Lower lobe of right lung (tissue), 2 donors: Measurements from ENCODE around the gene PERCC1. TPM values are rescaled to one million over a fixed set of nuclear protein-coding genes. Genes with fewer than 3 reads are reported as not detected.
A peak's percentile ranks its signal among the peaks of the same experiment; 100 is the strongest.

Experiments
- ATAC-seq, 2 donors: fragments of 200-7000 bp; cut with Tn5 transposase; one replicate each; pipeline ENCODE4 v1.9.1; 2020 to 2022; ENCODE audit warnings: mild to moderate bottlenecking in 2 of 2, moderate library complexity in 2 of 2
- DNase-seq: peaks from one replicate; pipeline ENCODE4 v3.0.0-alpha.2; 2020
- H3K27ac ChIP-seq: fragments of 200-600 bp; one replicate; pipeline ENCODE4 v1.8.0; 2022
- H3K27me3 ChIP-seq: fragments of 200-600 bp; one replicate; pipeline ENCODE4 v1.8.0; 2022; ENCODE audit warnings: low read depth
- H3K36me3 ChIP-seq: fragments of 200-600 bp; one replicate; pipeline ENCODE4 v1.8.0; 2022; ENCODE audit warnings: mild to moderate bottlenecking
- H3K4me1 ChIP-seq: fragments of 200-600 bp; one replicate; pipeline ENCODE4 v1.8.0; 2022
- H3K4me3 ChIP-seq: fragments of 200-600 bp; one replicate; pipeline ENCODE4 v1.8.0; 2022; ENCODE audit warnings: mild to moderate bottlenecking
- H3K9me3 ChIP-seq: fragments of 200-600 bp; one replicate; pipeline ENCODE4 v1.8.0; 2022
- CTCF ChIP-seq: fragments of 200-600 bp; IDR thresholded peaks from one replicate; pipeline ENCODE4 v1.8.0; 2022; ENCODE audit warnings: antibody characterized with exemption, mild to moderate bottlenecking
- intact Hi-C: fragments of 100-400 bp; cut with DNase I; formaldehyde crosslinking; loops from one replicate; pipeline ENCODE4 v1.11.0; 2022
- total RNA-seq: library from RNA; stranded (reverse); fragmentation: NEBNext Ultra II Directional; extraction: Animal tissue kit (Norgen Biotek cat#: 25700); gene quantifications from one replicate; pipeline ENCODE4 v1.2.1, GENCODE V29; 2021
- donor health status: DM: no; HTN: yes; CAD: no; lungs with severe emphysema.

Gene PERCC1
- total RNA-seq, 1 donor from 2014 or later: not detected

DNA sequence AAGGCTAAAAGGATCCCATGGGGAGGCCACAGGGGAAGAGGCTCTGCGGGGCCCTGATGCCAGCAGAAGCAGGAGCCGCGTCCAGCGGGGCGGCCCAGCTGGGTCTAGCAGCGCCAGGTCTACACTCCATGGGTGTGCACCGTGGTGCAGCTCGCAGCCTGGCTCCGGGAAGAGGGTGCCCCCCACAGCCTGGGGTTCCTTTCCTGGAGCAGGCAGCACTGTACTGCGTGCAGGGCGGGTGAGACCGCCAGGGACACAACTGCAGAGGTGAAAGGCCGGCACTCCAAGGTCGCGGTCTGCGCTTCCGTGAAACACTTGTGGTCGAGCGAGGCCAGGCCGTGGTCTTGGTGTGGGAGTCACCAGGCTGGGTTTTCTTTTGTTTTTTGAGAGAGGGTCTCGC, 20.0 kb downstream of the PERCC1 start:
- Histone ChIP-seq H3K4me3 (no peak overlapping the region), H3K36me3 (peaks cover 100% of the 10 kb centered on the region), H3K4me1 (no peaks in the 10 kb centered on the region), H3K27me3 (no peaks in the 10 kb centered on the region), H3K9me3 (no peaks in the 10 kb centered on the region), H3K27ac (no peak overlapping the region)
- intact Hi-C loops: no loop called here
- ATAC-seq: no peak
- TF ChIP-seq CTCF: no peak
- no peak for DNase-seq

GRCh38 chr16:1451702-1452392, 21.0 kb downstream of the PERCC1 start:
- ATAC-seq (no peak), DNase-seq (no peak)
- no peak overlapping the region for H3K27ac ChIP-seq
- intact Hi-C loops: no loop called here
- no peaks in the 10 kb centered on the region for H3K27me3 ChIP-seq
- H3K36me3 ChIP-seq: peaks cover 100% of the 10 kb centered on the region
- no peaks in the 10 kb centered on the region for H3K4me1 ChIP-seq
- no peaks in the 10 kb centered on the region for H3K9me3 ChIP-seq
- no peak overlapping the region for H3K4me3 ChIP-seq
- TF ChIP-seq CTCF: no peak

GRCh38 chr16:1452530-1452929, 21.7 kb downstream of the PERCC1 start:
- Histone ChIP-seq H3K36me3 (peaks cover 100% of the 10 kb centered on the region), H3K9me3 (no peaks in the 10 kb centered on the region), H3K27ac (no peak overlapping the region), H3K4me3 (no peak overlapping the region), H3K27me3 (no peaks in the 10 kb centered on the region), H3K4me1 (no peaks in the 10 kb centered on the region)
- intact Hi-C loops: no loop called here
- no peak for TF ChIP-seq CTCF
- ATAC-seq: peak in 1 of 2 donors; percentile 8
- no peak for DNase-seq

GRCh38 chr16:1453316-1453715, 22.4 kb downstream of the PERCC1 start:
- Histone ChIP-seq H3K4me1 (no peaks in the 10 kb centered on the region), H3K27ac (no peak overlapping the region), H3K9me3 (no peaks in the 10 kb centered on the region), H3K4me3 (no peak overlapping the region), H3K36me3 (peaks cover 100% of the 10 kb centered on the region), H3K27me3 (no peaks in the 10 kb centered on the region)
- intact Hi-C loops: no loop called here
- TF ChIP-seq CTCF: no peak
- ATAC-seq (no peak), DNase-seq (no peak)

DNA sequence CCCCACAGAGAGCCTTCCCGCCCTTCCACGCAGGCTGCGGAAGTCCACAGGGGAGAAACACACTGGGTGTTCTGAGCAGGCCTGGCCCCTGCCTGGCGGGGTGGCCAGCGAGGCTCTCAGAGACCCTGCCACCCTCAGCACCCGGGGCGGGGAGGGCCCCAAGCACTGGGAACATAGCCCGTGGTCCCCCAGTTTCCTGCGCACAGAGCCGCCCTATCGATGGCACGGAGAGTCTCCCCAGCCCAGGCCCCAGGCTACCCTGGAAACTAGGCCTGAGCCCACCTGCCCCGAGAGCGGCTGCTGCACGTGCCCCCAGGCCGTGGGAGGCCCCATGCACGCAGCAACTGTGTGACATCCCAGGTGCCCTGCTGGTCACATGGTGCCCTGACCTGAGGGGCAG, 23.7 kb downstream of the PERCC1 start:
- peaks cover 95% of the 10 kb centered on the region for H3K36me3 ChIP-seq
- no peak for ATAC-seq

More for the DNA sequence above, 23.7 kb downstream of the PERCC1 start:
- Histone ChIP-seq H3K27ac (no peak overlapping the region), H3K4me3 (no peak overlapping the region), H3K4me1 (no peaks in the 10 kb centered on the region), H3K9me3 (no peaks in the 10 kb centered on the region), H3K27me3 (no peaks in the 10 kb centered on the region)
- intact Hi-C loops: no loop called here
- no peak for TF ChIP-seq CTCF
- no peak for DNase-seq
